Fibroblast of the aortic adventitia (primary cell): ENCODE results near the gene KIF2C. TPM values are rescaled to one million over a fixed set of nuclear protein-coding genes. Genes with fewer than 3 reads are reported as not detected.
A peak's percentile ranks its signal among the peaks of the same experiment; 100 is the strongest.

ENCODE experiments used
- DNase-seq: peaks from one replicate; pipeline ENCODE4 v3.0.0-alpha.2; 2010; ENCODE audit warnings: low read depth
- H3K4me3 ChIP-seq: 2 replicates; pipeline ENCODE4 v1.5.1; 2011; ENCODE audit warnings: low read depth, mild to moderate bottlenecking, control low read depth, low read length, moderate library complexity
- CTCF ChIP-seq: IDR thresholded peaks from 2 replicates; pipeline ENCODE4 v1.5.1; 2011; ENCODE audit warnings: mild to moderate bottlenecking, low read length, control low read depth, inconsistent platforms; ENCODE audit not compliant: insufficient read depth
- total RNA-seq: library from RNA; depleted of rRNA; stranded (reverse); fragments of >200 nt; gene quantifications from 2 replicates; pipeline ENCODE4 v1.2.3, GENCODE V29; 2012; ENCODE audit warnings: low replicate concordance

Gene KIF2C
- total RNA-seq, 1 donor, result 23.0 TPM

GRCh38 chr1:44707112-44707881 lies 32.3 kb upstream of the KIF2C start:
- no peak overlapping the region for H3K4me3 ChIP-seq

GRCh38 chr1:44707959-44708831 lies 31.4 kb upstream of the KIF2C start:
- H3K4me3 ChIP-seq, result no peak overlapping the region
- peak; percentile 82 for DNase-seq
- peak; percentile 68 for TF ChIP-seq CTCF

More at GRCh38 chr1:44707112-44707881, 32.3 kb upstream of the KIF2C start:
- DNase-seq, result peak; percentile 91
- no peak for TF ChIP-seq CTCF

- no peak overlapping the region for H3K4me3 ChIP-seq
- DNase-seq, result no peak
- TF ChIP-seq CTCF, result no peak
Observed at GRCh38 chr1:44713321-44713781, 26.3 kb upstream of the KIF2C start.

GRCh38 chr1:44714532-44714931 lies 25.1 kb upstream of the KIF2C start:
- DNase-seq, result no peak
- H3K4me3 ChIP-seq, result no peak overlapping the region
- no peak for TF ChIP-seq CTCF

GRCh38 chr1:44714944-44715571 lies 24.6 kb upstream of the KIF2C start:
- DNase-seq, result peak; percentile 85
- peak; percentile 93 for TF ChIP-seq CTCF
- no peak overlapping the region for H3K4me3 ChIP-seq

GRCh38 chr1:44717156-44717555 lies 22.5 kb upstream of the KIF2C start:
- peak; percentile 21 for DNase-seq

More at GRCh38 chr1:44717156-44717555, 22.5 kb upstream of the KIF2C start:
- TF ChIP-seq CTCF, result no peak
- H3K4me3 ChIP-seq, result no peak overlapping the region
